Adipocyte (in vitro differentiated cells): ENCODE data around the gene DDX3X.
"Not testable (repeated sequence)": the region's sequence is repeated elsewhere in the genome, so short reads cannot be mapped to it uniquely, and the experiment has no call there.

ENCODE experiments used
- DNase-seq: peaks from one replicate; pipeline ENCODE4 v3.0.0-alpha.2; 2015; ENCODE audit warnings: low read depth
- H3K27me3 ChIP-seq: replicated peaks from 2 replicates; pipeline ENCODE4 v1.7.0; 2013; ENCODE audit warnings: mild to moderate bottlenecking, low read length, moderate library complexity; ENCODE audit not compliant: control insufficient read depth, insufficient read depth
- H3K36me3 ChIP-seq: 2 replicates; pipeline ENCODE4 v1.7.0; 2013; ENCODE audit warnings: low read length, mild to moderate bottlenecking, moderate library complexity; ENCODE audit not compliant: control insufficient read depth, insufficient read depth, severe bottlenecking
- H3K4me1 ChIP-seq: 2 replicates; pipeline ENCODE4 v1.7.0; 2013; ENCODE audit warnings: mild to moderate bottlenecking, low read length, moderate library complexity; ENCODE audit not compliant: control insufficient read depth, insufficient read depth
- H3K4me3 ChIP-seq: 2 replicates; pipeline ENCODE4 v1.7.0; 2013; ENCODE audit warnings: mild to moderate bottlenecking, low read length, moderate library complexity
- H3K9ac ChIP-seq: 2 replicates; pipeline ENCODE4 v1.7.0; 2013; ENCODE audit warnings: mild to moderate bottlenecking, low read length, moderate library complexity
- H3K9me3 ChIP-seq: 2 replicates; pipeline ENCODE4 v1.7.0; 2013; ENCODE audit warnings: mild to moderate bottlenecking, low read length, moderate library complexity; ENCODE audit not compliant: control insufficient read depth

DDX3X gene

GRCh38 chrX:41308884-41309647, 24.9 kb upstream of the DDX3X start:
- H3K9me3 ChIP-seq: no peaks in the 10 kb centered on the region
- no peak overlapping the region for H3K4me3 ChIP-seq
- H3K9ac ChIP-seq: no peak overlapping the region
- DNase-seq: peak; percentile 50
- no peaks in the 10 kb centered on the region for H3K27me3 ChIP-seq
- no peaks in the 10 kb centered on the region for H3K36me3 ChIP-seq
- H3K4me1 ChIP-seq: peaks cover 4% of the 10 kb centered on the region

DNA sequence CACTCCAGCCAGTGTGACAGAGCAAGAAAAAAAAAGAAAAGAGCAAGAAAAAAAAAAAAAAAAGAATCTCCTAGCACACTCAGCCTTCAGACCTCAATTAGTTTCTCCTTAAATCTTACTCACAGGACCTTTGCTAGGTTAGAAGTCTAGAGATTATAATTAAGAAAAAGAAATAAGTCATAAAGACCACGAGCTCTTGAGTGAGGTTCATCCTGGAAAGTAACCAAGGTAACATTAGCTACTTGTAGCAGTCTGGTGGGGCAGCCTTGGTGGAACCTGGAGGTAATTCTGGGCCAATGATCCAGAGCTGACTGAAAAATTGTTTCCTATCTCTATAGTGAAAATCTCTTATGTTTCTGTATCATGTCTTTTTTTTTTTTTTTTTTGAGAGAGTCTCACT, 21.2 kb upstream of the DDX3X start:
- Histone ChIP-seq H3K27me3 (no peaks in the 10 kb centered on the region), H3K4me3 (no peak overlapping the region), H3K9ac (no peak overlapping the region), H3K4me1 (peaks cover 4% of the 10 kb centered on the region), H3K36me3 (no peaks in the 10 kb centered on the region), H3K9me3 (no peaks in the 10 kb centered on the region)
- DNase-seq: no peak

GRCh38 chrX:41313419-41313818, 20.5 kb upstream of the DDX3X start:
- peak; percentile 81 for DNase-seq
- Histone ChIP-seq H3K4me3 (no peak overlapping the region), H3K27me3 (no peaks in the 10 kb centered on the region), H3K9ac (no peak overlapping the region), H3K4me1 (peaks cover 4% of the 10 kb centered on the region), H3K36me3 (no peaks in the 10 kb centered on the region), H3K9me3 (no peaks in the 10 kb centered on the region)

DNA sequence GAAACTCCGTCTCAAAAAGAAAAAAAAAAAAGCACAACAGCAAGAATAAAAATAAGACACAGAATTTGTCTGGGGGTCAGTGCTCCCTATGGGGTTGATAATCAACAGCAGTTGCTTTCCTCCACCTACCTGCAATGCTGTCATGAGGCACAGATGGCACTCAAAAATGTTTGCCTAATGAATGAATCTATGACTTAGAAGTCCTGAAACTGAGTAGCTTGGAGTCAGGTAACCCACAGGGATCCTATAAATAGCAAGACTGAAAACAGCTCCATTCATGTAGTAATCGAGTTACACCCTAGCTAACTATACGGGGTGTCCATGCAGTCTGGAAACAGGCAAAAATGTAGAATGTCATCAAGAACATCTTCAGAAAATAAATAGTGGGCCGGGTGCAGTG, 19.8 kb upstream of the DDX3X start:
- no peaks in the 10 kb centered on the region for H3K36me3 ChIP-seq
- H3K9me3 ChIP-seq: no peaks in the 10 kb centered on the region
- no peak overlapping the region for H3K9ac ChIP-seq
- no peak overlapping the region for H3K4me3 ChIP-seq
- H3K27me3 ChIP-seq: no peaks in the 10 kb centered on the region
- peaks cover 2% of the 10 kb centered on the region for H3K4me1 ChIP-seq
- no peak for DNase-seq

- Histone ChIP-seq H3K4me1 (no peaks in the 10 kb centered on the region), H3K36me3 (no peaks in the 10 kb centered on the region), H3K27me3 (no peaks in the 10 kb centered on the region), H3K9ac (no peak overlapping the region), H3K9me3 (no peaks in the 10 kb centered on the region), H3K4me3 (no peak overlapping the region)
- no peak for DNase-seq
These were observed 19.1 kb upstream of the DDX3X start for GRCh38 chrX:41314881-41315280.

DNA sequence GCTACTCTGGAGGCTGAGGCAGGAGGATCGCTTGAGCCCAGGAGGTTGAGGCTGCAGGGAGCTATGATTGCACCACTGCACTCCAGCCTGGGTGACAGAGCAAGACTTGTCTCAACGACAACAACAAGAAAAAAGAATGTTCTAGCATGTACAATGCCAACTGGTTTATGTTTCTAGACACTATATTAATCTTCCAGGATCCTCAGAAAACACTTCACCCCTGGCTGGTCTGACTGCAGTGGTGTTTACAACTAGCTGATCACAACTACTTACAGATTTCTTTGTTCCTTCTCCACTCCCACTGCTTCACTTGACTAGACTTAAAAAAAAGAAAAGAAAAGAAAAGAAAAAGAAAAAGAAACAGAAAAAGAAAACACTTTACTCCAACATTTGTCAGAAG, 17.7 kb upstream of the DDX3X start:
- not testable (repeated sequence) for DNase-seq, H3K36me3 ChIP-seq, H3K27me3 ChIP-seq, H3K4me3 ChIP-seq, H3K4me1 ChIP-seq, H3K9me3 ChIP-seq, H3K9ac ChIP-seq

GRCh38 chrX:41317477-41318208, 16.3 kb upstream of the DDX3X start:
- Histone ChIP-seq H3K27me3 (peaks cover 4% of the 10 kb centered on the region), H3K9ac (peak overlapping the region; percentile 50), H3K4me1 (no peaks in the 10 kb centered on the region), H3K9me3 (no peaks in the 10 kb centered on the region), H3K4me3 (peak overlapping the region; percentile 0), H3K36me3 (no peaks in the 10 kb centered on the region)
- peak; percentile 66 for DNase-seq

DNA sequence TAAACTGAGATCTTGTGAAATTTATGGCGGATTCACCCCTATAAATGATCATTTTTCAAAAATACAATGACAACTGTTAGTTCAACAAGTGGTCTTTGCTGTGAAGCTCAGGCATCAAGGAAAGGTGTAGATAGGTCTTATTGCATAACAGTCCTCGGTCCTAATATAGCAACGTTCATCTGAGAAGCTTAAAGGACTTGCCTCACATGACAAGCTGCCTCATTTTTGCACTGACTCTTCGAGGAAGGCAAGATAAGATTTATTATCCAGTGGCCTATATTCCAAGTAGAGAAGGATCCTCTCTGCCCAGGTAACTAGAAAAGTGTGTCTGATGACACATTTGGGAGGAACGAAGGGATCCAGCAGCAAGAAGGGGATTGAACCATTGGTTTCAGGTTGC, 13.6 kb upstream of the DDX3X start:
- Histone ChIP-seq H3K27me3 (peaks cover 4% of the 10 kb centered on the region), H3K9ac (no peak overlapping the region), H3K4me1 (no peaks in the 10 kb centered on the region), H3K9me3 (no peaks in the 10 kb centered on the region), H3K36me3 (no peaks in the 10 kb centered on the region), H3K4me3 (no peak overlapping the region)
- DNase-seq: no peak

- Histone ChIP-seq H3K4me1 (no peaks in the 10 kb centered on the region), H3K9me3 (no peaks in the 10 kb centered on the region), H3K9ac (no peak overlapping the region), H3K36me3 (no peaks in the 10 kb centered on the region), H3K4me3 (no peak overlapping the region), H3K27me3 (peaks cover 4% of the 10 kb centered on the region)
- no peak for DNase-seq
These were observed 10.9 kb upstream of the DDX3X start for GRCh38 chrX:41322821-41323603.

- H3K9ac ChIP-seq: no peak overlapping the region
- no peaks in the 10 kb centered on the region for H3K36me3 ChIP-seq
- peaks cover 14% of the 10 kb centered on the region for H3K4me1 ChIP-seq
- no peaks in the 10 kb centered on the region for H3K9me3 ChIP-seq
- no peak overlapping the region for H3K4me3 ChIP-seq
- peaks cover 4% of the 10 kb centered on the region for H3K27me3 ChIP-seq
- no peak for DNase-seq
These were observed 7.5 kb upstream of the DDX3X start for GRCh38 chrX:41326431-41326830.

DNA sequence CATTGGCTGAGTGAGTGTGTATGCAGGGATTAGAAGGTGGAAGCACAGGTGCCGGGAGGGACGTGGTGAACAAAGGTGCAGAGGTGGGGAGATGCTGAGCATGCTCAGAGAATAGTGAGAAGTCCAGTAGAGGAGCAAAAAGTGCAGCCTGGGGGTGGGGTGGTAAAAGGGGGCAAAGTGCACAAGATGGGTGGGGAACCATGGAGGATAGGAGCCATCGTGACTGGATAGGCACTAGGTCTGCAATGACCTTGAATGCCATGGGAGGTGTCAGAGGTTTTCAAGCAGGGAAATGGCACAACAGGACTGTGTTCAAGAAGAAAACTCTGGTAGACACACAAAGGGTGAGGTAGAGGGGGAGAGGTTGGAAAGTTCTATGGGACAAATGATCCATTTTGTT, 6.6 kb upstream of the DDX3X start:
- Histone ChIP-seq H3K9ac (no peak overlapping the region), H3K4me1 (peaks cover 21% of the 10 kb centered on the region), H3K9me3 (no peaks in the 10 kb centered on the region), H3K4me3 (no peak overlapping the region), H3K36me3 (no peaks in the 10 kb centered on the region), H3K27me3 (peaks cover 2% of the 10 kb centered on the region)
- no peak for DNase-seq
